NCI-H2029 treated with DMSO at 0.1 percent for 48 hours (cell line): ENCODE data around the gene CTCFL.
A peak's percentile ranks its signal among the peaks of the same experiment; 100 is the strongest.
"Not testable (repeated sequence)": the region's sequence is repeated elsewhere in the genome, so short reads cannot be mapped to it uniquely, and the experiment has no call there.

ENCODE experiments used
- DNase-seq: peaks from one replicate; lab custom pipeline; 2025; lab: John Stamatoyannopoulos, UW

CTCFL gene

DNA sequence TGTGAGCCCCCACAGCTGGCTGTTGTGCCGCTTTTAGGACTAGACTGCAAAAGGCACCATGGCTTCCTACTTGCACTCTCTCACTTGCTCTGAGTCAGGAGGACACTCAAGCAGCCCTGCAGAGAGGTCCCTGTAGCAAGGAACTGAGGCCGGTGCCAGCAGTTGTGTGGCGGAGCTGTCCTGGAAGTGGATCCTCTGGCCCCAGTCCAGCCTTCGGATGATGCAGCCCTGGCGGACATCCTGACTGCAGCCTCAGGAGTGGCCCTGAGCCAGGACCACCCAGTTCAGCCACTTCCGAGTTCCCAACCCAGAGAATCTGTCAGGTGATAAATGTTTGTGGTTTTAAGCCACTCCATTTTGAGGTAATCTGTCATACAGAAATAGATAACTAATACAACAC lies 17.5 kb downstream of the CTCFL start:
- DNase-seq, result peak; percentile 51

DNA sequence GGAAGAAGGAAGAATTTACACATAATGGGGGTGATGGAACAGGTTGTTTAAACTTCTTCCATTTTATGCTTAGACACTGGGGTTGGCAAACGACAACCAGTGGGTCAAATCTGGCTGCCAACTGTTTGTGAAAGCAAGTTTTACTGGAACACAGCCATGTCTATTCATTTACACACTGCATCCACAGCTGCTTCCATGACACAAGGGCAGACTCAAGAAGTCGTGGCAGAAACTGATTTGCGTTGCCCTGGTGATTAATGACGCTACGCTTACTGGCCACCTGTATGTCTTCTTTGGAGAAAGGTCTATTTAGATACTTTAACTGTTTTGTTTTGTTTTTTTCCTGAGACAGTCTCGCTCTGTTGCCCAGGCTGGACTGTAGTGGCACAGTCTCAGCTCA lies 19.0 kb downstream of the CTCFL start:
- peak; percentile 78 for DNase-seq

DNA sequence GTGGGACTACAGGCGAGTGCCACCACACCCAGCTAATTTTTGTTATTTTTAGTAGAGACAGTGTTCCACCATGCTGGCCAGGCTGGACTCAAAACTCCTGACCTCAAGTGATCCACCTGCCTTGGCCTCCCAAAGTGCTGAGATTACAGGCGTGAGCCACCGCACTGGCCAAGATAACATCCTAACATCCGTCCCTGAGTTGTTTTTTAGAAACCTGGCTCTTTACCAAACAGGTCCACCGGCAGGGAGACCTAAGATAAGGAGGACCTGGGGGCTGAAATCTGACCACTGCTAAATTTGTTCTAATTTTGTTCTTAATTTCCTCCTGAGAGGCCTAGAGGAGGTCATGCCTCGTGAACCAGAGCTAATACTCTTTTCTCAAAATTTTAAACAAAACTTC lies 20.5 kb downstream of the CTCFL start:
- no peak for DNase-seq

DNA sequence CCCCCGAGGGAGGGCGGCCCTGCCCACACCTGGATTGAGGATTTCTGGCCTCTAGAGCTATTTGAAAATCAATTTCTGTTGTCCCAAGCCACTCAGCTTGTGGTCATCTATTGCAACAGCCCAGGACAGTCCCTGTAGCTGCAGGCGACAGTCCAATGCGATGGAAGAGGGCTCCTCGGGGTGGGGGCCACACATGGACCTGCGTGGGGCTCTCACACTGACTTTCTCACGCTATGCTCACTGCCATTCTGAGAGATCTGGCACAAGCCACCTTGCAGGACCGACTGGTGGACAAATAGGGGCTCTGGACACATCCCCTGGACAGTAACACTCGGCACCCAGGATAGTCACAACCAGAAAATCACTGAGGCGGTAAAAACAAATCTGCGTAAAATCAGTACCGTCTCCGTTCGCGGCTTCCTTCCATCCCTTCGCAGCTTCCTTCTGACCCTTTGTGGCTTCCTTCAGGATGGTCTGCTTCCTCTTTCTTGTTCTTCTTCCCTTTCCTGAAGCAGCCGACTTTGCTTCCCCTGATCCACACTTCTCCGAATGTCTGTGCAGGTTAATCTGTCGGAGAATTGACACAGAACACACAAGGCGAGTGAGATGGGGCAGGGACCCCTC lies 21.8 kb downstream of the CTCFL start:
- no peak for DNase-seq

DNA sequence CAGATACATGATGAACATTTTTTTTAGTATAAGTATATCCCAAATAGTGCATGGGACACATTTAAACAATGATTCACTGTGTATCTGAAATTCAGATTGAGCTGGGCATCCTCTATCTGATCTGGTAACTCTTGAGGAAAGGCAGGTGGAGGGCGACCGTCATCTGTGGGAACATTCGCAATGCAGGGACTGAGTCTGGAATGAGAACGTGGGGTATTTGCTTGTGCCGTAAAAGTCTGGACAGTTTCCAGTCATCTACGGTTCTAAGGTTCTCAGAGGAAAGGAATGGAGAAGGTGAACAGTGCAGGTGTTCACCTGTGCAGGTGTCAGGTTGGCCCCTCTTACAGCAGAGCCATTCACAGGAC lies 22.6 kb downstream of the CTCFL start:
- DNase-seq, result peak; percentile 27

DNA sequence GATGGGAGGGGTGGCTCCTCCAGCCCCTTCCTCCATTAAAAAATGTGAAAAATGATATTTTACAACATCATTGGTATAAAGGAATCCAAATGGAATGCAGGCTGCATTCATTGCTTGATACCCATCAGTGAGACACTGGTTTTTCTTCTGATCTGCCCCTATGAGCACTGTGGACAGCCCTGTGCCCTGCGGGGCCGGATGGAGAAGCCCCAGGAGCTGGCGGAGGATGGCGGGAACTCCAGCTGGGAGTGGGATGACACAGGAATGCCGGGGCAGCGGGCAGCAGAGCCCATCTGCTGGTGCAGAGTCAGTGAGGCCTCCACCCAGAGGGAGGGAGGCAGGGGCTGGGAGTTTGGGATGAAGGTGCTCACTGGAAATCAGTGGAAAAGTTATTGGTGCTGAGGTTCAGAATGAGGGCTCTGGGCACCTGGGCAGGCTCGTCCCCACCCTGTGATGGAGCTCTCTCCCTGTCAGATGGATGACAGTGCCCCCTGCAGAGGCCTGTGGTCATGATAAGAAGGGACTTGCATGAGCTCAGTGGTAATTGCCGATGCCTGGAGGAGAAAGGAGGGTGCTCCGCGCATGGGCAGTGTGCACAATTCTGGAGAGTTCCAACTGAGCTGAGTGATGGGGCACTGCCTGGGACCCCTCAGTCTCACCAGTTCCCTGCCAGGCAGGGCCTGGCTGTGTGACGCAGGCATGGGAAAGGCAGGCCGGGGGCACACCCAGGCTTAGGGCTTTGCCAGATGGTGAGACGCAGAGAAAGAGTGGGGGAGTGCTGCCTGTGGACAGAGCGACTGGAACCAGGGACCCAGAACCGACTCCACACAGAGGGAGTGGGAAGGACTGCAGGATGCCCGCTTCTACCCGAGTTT lies 23.2 kb downstream of the CTCFL start:
- DNase-seq, result no peak

DNA sequence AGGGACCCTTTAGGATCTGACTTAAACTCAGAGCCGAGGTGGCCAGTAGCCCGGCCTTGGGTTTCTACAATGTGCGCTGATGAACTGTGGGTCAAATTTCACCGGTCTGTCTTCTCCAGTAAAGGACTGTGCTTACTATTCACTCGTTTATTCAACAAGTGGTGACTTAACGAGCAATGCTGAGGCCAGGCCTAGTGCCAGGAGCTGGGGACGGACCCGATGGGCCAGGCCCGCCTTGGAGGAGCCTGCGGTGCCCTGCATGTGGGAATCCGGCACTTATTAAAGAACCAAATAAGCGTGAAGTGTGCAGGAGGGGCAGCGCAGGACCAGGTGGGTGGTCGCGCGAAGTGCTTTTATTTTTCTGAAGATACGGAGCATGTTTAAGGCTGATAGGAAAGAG lies 24.0 kb downstream of the CTCFL start:
- peak; percentile 51 for DNase-seq

DNA sequence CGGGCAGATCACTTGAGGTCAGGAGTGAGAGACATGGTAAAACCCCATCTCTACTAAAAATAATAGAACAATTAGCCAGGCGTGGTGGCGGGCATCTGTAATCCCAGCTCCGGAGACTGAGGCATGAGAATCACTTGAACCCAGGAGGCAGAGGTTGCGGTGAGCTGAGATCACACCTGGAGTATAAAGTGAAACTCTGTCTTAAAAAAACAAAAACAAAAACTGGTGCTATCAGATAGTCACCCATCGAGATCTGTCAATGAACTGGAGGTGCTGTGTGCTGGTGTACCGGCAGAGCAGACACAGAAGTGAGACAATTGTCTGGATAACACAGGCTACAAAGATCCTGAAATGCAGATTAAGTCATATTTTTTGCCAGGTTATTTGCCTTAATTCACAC lies 24.7 kb downstream of the CTCFL start:
- no peak for DNase-seq

DNA sequence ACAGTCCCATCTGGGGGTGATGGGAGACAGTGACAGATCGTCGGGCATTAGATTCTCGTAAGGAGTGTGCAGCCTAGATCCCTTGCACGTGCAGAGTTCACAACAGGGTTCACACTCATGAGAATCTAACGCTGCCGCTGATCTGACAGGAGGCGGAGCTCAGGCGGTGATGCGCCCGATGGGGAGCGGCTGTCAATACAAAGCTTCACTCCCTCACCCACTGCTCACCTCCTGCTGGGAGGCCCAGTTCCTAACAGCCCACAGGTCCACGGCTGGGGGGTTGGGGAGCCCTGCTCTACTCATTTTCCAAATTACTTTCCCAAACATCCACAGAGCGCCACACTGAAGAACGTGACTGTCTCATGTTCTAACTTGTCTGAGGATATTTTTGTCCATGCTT lies 25.3 kb downstream of the CTCFL start:
- DNase-seq, result no peak

DNA sequence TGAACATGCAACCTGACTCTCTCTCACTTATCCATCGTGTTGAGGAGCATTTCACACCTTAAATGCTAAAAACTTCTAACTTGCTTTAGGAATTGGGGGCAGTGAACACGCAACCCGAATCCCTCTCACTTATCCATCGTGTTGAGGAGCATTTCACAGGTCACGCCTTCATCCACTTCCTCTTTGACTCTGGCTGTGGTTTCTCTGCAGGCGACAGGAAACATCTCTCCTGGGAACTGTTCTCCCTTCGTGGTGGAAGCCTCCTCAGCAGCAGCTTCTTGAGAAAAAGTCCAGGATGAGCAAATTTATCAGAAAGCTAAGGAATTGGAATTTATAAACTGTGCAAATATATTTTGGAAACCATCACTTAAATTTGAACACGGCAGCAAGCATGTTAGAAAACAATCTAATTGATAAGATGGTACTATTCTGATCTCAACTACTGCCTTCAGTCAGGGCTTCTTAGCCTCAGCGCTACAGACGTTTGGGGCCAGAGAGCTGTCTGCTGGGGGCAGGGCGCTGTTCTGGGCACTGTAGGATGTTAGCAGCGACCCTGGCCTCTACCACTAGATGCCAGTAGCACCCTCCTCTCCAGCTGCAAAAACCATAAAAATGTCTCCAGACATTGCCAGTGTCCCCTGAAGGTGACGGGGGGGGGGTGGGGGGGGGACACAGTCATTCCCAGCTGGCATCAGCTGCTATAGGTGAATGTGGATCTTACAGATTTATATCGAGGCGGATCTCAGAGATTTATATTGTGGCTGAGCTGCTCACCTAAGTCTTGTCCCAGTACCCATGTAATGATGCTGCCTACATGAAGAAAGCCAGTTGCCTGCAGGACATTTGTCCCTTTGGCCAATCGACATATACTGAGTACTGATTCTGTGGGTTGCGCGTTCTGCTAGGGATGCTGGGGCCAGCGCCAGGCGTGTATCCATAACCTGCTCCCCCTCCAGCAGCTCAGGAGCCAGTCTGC lies 26.2 kb downstream of the CTCFL start:
- DNase-seq, result peak; percentile 45

DNA sequence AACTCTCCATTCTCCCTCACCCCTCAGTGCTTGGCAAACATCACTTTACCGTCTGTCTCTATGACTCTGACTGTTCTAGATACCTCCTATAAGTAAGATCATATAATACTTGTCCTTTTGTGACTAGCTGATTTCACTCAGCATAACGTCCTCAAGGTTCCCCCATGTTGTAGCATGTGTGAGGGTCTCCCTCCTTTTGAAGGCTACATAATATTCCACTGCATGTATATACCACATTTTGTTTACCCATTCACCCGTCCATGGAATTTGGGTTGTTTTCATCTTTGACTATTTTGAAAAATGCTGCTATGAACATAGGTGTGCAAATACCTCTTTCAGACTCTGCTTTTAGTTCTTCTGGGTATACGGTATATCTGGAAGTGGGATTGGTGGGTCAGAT lies 28.3 kb downstream of the CTCFL start:
- no peak for DNase-seq

DNA sequence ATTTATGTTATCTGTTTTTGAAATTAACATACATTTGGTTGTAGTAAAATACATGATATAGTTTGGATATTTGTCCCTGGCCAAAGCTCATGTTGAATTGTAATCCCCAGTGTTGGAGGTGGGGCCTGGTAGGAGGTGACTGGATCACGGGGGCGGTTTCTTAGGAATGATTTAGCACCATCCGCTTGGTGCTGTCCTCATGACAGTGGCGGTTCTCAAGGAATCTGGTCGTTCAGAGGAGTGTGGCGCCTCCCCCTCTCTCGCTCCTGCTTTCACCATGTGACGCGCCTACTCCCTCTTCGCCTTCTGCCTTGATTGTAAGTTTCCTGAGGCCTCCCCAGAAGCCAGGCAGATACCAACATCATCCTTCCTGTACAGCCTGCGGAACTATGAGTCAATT lies 29.0 kb downstream of the CTCFL start:
- no peak for DNase-seq

DNA sequence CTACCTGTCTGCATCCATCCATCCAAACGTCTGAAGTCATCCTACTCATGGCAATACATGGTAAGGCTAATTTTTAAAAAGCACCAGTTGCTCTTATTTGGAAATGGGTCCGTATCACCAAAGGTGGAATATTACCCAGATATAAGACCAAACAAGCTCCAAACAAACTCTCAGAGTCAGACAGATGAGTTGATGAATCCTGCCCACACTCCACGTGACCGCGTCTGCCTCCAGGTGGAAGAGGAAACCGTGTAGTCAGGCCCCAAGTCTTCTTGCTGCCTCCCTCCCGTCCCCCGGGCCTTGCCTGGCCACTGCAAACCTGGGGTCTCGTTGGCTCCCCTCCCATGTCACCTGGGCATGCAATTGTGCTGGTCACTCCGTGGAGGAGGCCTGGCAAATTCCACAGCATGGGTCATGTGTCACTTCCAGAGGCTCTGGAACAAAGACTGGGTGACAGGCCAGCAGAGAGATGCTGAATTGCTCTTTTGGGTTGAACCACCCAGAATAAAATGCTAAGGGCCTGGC lies 31.8 kb downstream of the CTCFL start:
- DNase-seq, result no peak

DNA sequence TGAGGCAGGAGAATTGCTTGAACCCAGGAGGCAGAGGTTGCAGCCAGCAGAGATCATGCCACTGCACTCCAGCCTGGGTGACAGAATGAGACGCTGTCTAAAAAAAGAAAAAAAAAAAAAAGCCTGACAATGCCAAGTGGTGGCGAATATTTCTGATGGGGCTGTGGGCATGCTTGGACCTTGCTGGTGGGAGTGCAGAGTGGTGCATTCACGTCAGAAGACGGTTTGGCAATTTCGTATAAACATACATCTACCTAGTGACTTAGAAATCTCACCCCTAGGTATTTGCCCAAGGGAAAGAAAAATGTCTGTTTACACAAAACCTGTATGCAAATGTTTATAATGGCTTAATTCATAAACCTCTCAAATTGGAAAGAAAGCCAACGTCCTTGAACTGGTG lies 33.6 kb downstream of the CTCFL start:
- no peak for DNase-seq

DNA sequence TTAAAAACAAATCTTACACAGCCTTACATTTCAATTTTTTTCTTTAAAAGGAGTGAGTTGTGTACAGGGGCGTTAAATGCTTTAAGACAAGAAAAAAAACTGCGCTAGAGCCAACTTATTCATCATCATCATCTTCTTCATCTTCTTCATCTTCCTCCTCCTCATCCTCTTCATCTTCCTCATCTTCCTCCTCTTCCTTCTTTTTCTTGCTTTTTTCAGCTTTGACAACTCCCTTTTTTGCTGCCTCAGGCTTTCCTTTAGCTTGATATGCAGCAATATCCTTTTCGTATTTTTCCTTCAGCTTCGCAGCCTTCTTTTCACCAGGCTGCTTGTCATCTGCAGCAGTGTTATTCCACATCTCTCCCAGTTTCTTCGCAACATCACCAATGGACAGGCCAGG lies 36.7 kb downstream of the CTCFL start:
- DNase-seq, result not testable (repeated sequence)

DNA sequence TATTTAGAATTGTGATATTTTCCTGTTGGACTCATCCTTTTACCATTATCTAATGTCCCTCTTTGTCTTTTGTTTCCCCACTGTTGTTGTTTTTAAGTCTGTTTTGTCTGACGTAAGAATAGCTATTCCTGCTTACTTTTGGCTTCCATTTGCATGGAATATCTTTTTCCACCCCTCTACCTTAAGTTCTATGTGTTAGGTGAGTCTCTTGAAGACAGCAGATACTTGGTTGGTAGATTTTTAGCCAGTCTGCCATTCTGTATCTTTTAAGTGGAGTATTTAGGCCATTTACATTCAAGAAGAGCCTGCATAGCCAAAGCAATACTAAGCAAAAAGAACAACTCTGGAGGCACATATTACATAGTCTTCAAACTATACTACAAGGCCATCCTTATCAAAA lies 39.2 kb downstream of the CTCFL start:
- no peak for DNase-seq

DNA sequence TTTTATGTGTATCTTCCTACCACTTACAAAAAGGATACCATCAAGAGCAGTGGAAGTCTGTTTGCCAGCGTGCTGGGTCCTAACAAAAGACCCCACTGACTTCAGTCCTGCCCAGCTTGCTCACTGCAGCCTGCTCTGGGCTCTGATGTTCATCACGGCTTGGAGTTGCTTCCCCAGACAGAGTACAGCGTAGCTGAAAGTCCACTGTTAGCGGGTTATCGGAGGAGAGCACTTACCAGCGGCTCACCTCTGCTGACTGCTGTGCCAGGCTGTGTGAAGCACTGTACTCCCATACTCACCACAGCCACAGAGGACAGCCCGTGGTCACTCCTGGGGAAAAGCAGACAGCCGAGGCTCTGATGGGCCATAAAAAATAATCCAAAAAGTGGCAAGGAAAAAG lies 40.2 kb downstream of the CTCFL start:
- no peak for DNase-seq

DNA sequence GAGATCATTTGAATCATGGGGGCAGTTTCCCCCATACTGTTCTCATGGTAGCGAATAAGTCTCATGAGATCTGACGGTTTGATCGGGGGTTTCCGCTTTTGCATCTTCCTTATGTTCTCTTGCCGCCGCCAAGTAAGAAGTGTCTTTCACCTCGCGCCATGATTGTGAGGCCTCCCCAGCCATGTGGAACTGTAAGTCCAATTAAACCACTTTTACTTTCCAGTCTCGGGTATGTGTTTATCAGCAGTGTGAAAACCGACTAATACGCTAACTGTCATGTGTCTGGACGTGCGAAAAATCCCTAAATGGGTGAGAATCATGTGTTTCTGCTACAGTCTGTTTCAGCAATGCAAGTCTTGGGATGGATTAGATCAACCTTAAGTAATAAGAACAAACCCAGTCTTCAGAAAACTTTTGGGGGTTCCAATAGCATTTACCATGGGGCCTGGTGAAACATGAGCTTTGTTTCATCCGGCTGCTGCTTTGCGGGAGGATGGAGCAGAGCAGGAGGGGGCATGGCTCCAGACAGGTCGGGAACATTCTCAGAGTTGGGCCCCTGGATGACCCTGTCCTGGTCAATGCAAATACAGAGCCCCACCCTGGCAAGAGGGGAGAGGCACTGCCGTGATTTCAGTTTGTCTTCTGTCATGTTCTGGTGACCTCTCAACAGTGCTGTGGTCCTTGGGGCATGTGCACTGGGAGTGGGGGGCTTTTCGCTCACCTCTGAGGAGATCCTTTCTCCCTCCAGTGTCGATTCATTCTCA lies 41.5 kb downstream of the CTCFL start:
- DNase-seq, result no peak

DNA sequence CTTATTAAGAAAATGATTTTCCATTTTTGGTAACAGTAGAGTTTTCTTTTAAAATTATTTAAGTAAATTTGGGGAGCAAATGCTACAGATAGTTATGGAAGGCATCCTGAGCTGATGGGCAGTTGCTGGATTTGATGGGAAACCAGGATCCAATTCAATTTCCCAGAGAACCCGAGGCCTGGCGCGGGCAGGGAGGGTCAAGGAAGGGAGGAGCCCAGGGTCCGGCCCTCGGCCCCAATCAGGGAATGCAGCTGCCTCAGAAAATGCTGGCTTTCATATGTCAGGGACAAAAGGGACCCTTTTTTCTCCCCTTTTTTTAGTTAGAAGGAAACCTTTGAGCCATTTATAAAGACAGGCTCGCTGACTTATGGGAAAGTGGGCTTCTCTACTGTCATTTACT lies 42.1 kb downstream of the CTCFL start:
- DNase-seq, result no peak

DNA sequence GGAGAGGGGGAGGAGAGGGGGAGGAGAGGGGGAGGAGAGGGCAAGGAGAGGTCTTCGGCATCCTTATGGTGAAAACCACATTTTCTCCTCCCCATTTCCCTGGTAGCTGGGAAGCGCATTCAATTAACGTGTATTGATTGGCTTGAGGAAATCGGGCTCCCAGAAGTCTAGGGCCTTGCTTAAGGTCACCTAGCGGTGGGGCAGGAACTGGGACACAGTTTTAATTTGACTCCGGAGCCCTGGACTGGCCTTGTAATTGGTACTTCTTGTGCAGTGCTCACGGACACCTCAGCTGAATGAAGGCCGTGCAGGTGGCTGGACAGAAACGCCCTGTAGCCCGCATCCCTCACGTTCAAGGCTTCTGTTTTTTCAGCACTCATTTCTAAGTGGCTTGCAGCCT lies 42.8 kb downstream of the CTCFL start:
- DNase-seq, result no peak

DNA sequence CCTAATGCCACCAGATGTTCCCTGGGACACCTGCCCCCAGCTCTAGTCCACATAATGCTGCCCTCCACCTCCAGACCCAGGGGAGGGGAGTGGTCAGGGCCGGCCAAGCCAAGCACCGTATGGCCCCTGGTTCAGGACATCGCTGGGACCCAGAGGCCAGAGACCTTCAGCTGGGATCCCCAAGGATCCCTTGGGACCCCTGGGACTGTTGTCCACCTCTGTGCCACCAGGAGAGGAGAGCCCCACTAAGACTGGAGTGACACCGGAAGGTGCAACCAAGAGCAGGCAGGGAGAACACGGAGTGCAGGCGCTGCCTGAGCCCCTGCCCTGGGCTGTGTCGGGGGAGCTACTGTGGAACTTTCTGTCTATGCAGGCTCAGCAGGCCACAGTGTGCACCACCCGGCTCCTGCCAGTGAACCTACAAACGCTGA lies 43.6 kb downstream of the CTCFL start:
- DNase-seq, result no peak
